Measurements from ENCODE around the gene CMTM2. TPM values are rescaled to one million over a fixed set of nuclear protein-coding genes. Genes with fewer than 3 reads are reported as not detected.

CMTM2 gene, protein sequence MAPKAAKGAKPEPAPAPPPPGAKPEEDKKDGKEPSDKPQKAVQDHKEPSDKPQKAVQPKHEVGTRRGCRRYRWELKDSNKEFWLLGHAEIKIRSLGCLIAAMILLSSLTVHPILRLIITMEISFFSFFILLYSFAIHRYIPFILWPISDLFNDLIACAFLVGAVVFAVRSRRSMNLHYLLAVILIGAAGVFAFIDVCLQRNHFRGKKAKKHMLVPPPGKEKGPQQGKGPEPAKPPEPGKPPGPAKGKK
- not detected for total RNA-seq

- Histone ChIP-seq H3K4me3 (peak within 1 kb of the TSS; percentile 25 to 37), H3K27me3 (no peaks in the 10 kb centered on the region), H3K9me3 (no peaks in the 10 kb centered on the region), H3K27ac (peak within 1 kb of the TSS; percentile 38), H3K4me1 (peaks cover 17% of the 10 kb centered on the region), H3K36me3 (no peaks in the 10 kb centered on the region)
- intact Hi-C loops (cut with DNase I): no loop called here
- no peak for DNase-seq (ENCODE audit: extremely low spot score in 2 of 2)
- TF ChIP-seq CTCF (IDR thresholded peaks at IDR 0.05) (no peak), POLR2A (IDR thresholded peaks at IDR 0.05) (no peak), POLR2AphosphoS5 (IDR thresholded peaks at IDR 0.05; ENCODE audit: insufficient read depth in 1 of 2, low read depth in 1 of 2) (no peak)
Measured at GRCh38 chr16:66578651-66579531, at the start of gene CMTM2. CMTM2 (plus strand) TSS chr16:66579463; CDS start chr16:66579608, 145 bp downstream.

GRCh38 chr16:66529475-66529874 is 49.8 kb upstream of the CMTM2 start:
- Histone ChIP-seq H3K27me3 (no peaks in the 10 kb centered on the region), H3K27ac (no peak overlapping the region), H3K4me3 (no peak overlapping the region), H3K36me3 (peaks cover 0 to 69% of the 10 kb centered on the region in 2 donors), H3K4me1 (no peaks in the 10 kb centered on the region), H3K9me3 (no peaks in the 10 kb centered on the region)
- TF ChIP-seq CTCF (IDR thresholded peaks at IDR 0.05) (no peak), POLR2A (IDR thresholded peaks at IDR 0.05) (no peak), POLR2AphosphoS5 (IDR thresholded peaks at IDR 0.05; ENCODE audit: insufficient read depth in 1 of 2, low read depth in 1 of 2) (no peak)
- DNase-seq (ENCODE audit: extremely low spot score in 2 of 2): no peak
- intact Hi-C loops (cut with DNase I): loop anchor here (10.0 kb wide), 1 partner anchor 75 kb away; the partner anchor contains the start of gene CMTM3

- DNase-seq (ENCODE audit: extremely low spot score in 2 of 2): no peak
- intact Hi-C loops (cut with DNase I): no loop called here
- no peak for TF ChIP-seq CTCF (IDR thresholded peaks at IDR 0.05)
- TF ChIP-seq POLR2A (IDR thresholded peaks at IDR 0.05): no peak
- no peak for TF ChIP-seq POLR2AphosphoS5 (IDR thresholded peaks at IDR 0.05; ENCODE audit: insufficient read depth in 1 of 2, low read depth in 1 of 2)
- Histone ChIP-seq H3K36me3 (peaks cover 0 to 56% of the 10 kb centered on the region in 2 donors), H3K27ac (no peak overlapping the region), H3K9me3 (no peaks in the 10 kb centered on the region), H3K4me3 (no peak overlapping the region), H3K27me3 (no peaks in the 10 kb centered on the region), H3K4me1 (no peaks in the 10 kb centered on the region)
Measured at GRCh38 chr16:66534376-66534799, 44.9 kb upstream of the CMTM2 start.

- Histone ChIP-seq H3K36me3 (peaks cover 0 to 40% of the 10 kb centered on the region in 2 donors), H3K27me3 (no peaks in the 10 kb centered on the region), H3K4me3 (no peak overlapping the region), H3K27ac (no peak overlapping the region), H3K4me1 (no peaks in the 10 kb centered on the region), H3K9me3 (no peaks in the 10 kb centered on the region)
- no peak for DNase-seq (ENCODE audit: extremely low spot score in 2 of 2)
- TF ChIP-seq POLR2A (IDR thresholded peaks at IDR 0.05) (no peak), POLR2AphosphoS5 (IDR thresholded peaks at IDR 0.05; ENCODE audit: insufficient read depth in 1 of 2, low read depth in 1 of 2) (no peak), CTCF (IDR thresholded peaks at IDR 0.05) (no peak)
- intact Hi-C loops (cut with DNase I): no loop called here
Measured at GRCh38 chr16:66536525-66536924, 42.7 kb upstream of the CMTM2 start.
